ENCODE measurements around the gene FIGNL2.
"Not testable (repeated sequence)": the region's sequence is repeated elsewhere in the genome, so short reads cannot be mapped to it uniquely, and the experiment has no call there.

FIGNL2 gene

DNA sequence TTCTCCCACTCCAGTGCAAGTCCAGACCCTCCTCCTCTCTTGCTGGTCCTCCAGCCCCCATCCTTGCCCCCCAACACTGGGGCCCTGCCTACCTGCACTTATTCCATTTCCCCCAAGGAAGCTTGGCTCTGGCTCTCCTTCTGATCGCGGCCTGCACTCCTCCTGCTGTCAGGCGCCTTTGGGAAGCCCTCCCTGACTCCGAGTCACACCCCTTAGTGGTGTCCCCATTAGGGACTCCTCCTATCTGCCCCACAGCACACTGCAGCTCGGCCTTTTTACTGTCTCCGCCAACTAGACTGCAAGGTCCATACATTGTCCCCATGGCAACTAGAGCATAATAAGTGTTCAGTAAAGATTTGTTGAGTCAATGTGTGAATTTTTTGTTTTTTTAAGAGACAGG lies 32.9 kb downstream of the FIGNL2 start:
- no peak for DNase-seq (ENCODE audit: low spot score)

DNA sequence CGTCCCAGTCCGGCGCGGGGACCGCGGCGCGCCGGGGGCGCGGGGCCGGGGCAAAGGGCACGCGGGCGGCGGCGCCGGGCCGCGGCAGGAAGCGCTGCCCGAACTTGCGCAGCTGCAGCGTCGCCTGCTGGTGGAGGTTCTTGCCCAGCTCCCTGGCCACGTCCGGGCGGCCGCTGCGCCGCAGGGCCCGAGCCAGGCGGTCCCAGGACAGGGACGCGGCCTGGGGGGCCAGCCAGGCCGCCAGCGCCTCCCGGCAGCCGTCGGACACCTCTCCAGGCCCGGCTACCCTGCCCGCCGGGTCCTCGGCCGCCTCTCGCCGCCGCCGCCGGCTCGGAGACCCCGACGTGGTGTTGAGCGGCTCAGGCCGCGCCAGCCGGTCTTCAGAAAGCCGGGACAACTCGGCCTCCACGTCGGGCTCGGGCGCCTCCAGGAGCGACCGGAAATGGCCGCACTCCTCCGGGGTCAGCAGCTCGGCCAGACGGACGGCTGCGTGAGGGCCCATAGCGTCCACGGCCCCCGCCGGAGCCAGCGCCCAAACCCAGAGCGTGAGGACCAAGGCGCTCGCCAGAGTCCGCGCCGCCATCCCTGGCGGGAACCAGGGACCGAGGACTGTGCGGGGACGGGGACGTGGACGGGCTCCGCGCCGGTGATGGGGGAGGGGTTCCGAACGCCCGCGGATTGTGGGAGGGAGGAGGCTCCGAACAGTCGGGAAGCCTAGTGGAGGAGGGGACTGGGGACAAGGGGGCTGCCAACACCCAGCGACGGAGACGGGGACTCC lies 34.0 kb downstream of the FIGNL2 start:
- DNase-seq (ENCODE audit: low spot score), result no peak

DNA sequence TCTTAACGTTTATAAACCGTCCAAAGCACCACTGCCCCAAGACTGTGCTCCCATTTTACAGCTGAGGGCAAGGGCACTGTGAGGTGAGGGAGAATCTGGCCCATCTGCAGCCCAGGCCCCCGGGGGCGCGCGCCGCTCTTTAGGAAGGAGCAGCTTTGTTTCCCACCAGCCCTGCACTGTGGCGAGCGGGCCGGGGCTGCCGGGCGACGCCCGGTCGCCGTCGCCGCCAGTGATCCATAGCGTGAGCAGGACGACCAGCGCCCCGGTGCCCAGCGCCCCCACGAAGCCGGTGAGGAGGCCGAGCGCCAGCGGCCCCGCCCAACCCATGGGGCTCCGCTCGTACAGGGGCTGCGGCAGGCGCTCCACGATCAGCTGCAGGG lies 34.6 kb downstream of the FIGNL2 start:
- DNase-seq (ENCODE audit: low spot score), result no peak

DNA sequence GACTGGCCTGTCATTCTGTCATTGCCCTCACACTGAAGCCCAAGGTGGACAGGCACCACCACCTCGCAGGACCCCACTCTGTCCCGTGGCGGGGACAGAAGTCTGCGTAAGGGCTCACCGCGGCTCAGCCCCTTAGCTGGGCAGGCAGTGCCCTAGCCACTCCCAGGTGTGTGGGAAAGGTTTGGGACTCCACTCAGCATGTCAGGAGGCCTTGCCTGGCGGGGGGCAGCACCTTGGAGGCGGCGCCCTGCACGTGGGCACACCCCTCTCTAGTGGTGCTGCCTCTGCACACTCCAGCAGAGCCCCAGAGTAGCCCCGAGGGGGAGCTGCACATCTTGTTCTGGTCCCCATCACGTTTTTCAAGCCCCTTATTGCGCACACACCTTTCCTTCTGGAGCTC lies 35.6 kb downstream of the FIGNL2 start:
- no peak for DNase-seq (ENCODE audit: low spot score)

DNA sequence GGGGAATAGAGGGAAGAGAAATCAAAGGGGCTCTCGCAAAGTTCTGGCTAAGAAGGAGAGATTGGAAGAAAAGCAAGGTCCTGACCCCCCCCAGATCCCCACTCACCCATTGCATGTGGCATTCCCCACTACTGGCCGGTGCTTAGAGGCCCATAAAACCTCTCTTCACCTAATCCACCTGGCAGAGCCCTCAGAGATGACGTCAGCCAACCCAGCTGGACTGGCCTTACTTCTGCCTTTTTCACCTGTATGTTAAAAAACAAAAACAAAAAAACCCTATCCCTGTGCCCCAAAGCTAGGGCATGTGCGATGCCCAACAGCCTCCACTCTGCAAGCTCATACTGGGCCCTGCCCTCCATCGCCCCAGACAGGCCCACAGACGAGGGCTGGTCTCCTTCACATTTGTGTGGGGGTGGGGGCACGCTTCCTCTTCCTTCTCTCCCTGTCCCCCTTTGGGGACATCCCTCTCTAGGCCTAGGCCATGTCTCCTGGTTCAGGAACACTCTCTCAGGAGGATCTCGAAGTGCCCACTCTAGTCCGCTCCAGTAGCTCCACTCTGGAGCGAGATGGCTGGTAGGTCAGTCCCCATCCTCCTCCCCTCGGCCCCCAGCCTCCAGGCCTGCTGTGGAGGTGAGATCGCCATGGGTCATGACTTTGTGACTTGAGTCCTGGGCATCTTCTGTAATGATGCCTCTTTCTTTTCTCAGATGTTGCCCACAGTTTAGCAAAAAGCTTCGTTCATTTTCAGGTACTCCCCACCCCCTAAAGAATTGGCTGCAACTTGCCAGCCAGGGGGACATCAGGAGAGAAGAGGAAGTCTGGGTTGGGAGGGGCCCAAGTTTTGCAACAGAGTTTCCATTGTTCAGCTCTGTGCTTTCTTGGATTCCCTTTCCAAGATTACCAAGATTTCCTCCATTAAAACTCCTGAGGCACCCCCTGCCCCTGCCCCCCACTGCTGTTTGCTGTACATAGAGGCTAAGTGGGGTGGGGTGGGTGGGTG lies 37.0 kb downstream of the FIGNL2 start:
- no peak for DNase-seq (ENCODE audit: low spot score)

DNA sequence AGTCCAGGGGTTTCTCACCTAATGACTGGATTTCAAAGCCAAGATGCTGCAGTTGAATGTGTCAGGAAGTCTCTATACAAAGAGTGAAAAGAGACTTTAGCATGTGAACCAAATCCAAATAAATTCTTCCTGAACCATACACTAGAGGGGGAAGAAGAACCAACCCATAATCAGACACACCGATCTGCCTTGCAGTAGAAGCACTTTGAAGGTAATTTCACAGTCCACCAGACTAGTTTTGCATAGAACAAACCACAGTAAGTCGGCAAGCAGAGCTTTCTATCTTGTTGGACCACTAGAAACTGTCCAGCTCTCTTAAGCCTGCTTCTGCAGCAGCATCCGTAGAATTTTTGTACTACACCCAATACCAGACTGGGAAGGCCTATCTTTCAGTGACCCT lies 39.3 kb downstream of the FIGNL2 start:
- DNase-seq (ENCODE audit: low spot score), result no peak

DNA sequence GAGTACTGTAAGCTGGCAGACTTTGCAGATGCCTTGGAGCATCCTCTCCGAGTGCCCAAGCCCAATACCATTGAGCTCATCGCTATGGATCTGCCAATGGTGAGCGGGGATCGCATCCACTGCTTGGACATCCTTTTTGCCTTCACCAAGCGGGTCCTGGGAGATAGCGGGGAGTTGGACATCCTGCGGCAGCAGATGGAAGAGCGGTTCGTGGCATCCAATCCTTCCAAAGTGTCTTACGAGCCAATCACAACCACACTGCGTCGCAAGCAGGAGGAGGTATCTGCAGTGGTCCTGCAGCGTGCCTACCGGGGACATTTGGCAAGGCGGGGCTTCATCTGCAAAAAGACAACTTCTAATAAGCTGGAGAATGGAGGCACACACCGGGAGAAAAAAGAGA lies 41.6 kb downstream of the FIGNL2 start:
- no peak for DNase-seq (ENCODE audit: low spot score)

DNA sequence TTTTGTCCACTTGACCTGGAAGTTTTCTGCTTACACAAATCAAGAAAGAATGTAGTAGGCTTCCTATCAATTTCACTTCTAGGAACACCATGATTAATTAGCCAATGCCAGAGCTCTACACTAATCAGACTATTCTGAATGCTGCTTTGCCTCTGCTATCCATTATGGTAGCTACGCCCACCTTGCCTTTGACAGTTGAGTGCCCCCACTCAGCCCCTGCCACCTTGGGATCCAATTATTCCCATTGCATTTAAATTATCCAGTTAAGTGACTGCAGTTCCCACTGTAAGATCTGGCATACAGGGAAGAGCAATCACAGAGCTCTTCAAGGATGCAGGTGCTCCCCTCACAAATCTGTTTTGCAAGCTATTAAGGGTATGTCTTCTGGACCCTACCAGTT lies 47.5 kb downstream of the FIGNL2 start:
- no peak for DNase-seq (ENCODE audit: low spot score)

DNA sequence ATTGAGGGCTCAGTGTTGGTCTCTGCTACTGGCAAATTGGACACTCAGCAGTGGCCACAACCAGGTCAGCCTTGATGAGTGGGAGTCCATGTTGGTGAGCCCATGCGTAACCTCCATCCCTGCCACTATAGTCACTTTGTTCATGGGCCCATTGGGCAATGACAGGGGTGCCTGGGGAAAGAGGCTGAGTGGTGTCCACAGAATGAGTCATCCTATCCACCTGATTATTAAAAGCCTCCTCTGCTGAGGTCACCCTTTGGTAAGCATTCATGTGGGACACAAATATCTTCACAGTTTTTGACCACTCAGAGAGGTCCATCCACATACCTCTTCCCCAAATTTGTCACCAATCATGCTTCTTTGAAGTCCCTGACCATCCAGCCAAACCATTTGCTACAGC lies 50.0 kb downstream of the FIGNL2 start:
- DNase-seq (ENCODE audit: low spot score), result no peak

DNA sequence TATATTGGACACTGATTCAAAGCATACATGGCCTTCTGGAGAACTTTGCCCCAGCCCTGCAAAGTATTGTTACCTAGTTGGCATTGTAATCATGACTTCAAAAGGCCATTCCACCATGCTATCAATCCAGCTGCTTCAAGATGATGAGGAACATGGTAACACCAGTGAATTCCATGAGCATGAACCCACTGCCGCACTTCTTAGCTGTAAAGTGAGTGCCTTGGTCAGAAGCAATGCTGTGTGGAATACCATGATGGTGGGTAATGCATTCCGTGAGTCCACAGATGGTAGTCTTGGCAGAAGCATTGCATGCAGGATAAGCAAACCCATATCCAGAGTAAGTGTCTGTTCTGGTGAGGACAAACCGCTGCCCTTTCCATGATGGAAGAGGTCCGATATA lies 50.5 kb downstream of the FIGNL2 start:
- DNase-seq (ENCODE audit: low spot score), result not testable (repeated sequence)

DNA sequence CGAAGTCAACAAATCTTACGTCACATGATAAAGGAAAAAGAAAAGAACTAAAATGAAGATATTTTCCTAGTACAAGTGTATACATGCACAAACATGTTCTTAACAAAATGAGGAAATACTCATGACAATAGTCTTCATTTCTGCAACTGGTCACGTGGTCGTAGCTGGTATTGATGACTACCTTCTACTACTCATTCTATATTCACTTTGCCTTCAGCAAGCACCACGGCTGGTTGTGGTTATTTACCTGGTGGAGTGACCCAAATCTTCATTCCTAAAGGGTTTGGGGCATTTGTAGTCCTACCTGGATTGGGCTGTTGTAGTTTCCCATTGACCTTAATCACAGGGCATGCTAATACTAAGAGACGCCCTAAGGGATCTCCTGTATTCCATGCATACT lies 51.2 kb downstream of the FIGNL2 start:
- no peak for DNase-seq (ENCODE audit: low spot score)

DNA sequence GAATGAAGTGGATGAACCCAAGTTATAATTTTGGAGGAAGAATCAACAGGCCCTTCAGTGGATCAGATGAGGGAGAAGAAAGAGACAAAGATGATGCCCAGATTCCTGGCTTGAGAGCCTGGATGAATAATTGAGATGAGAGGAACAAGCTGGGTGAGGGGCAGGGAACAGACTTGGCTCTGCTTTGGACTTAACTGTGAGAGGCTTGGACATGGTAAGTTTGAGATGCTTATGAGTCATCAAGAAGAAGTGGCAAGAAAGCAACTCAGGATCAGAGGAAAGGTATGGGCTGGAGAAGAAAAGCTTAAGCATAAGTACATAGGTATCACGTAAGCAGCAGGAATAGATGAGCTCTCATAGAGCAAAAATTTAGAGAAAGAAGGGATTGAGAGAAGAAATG lies 55.3 kb downstream of the FIGNL2 start:
- DNase-seq (ENCODE audit: low spot score), result no peak

DNA sequence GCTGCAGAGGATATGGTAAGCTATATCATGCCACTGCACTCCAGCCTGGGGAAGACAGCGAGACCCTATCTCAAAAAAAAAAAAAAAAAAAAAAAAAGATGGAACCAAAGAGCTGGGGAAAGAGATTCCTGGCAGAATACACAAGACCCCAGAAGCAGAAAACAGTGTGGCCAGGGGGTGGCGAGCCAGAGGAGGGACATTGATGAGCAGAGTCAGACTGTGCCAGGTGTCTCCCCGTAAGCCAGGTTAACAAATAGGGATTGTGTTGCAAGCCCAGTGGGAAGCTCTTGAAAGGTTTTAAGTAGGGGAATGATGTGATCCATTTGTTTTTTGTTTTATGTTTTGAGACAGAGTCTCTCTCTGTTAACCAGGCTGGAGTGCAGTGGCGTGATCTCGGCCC lies 56.1 kb downstream of the FIGNL2 start:
- no peak for DNase-seq (ENCODE audit: low spot score)

DNA sequence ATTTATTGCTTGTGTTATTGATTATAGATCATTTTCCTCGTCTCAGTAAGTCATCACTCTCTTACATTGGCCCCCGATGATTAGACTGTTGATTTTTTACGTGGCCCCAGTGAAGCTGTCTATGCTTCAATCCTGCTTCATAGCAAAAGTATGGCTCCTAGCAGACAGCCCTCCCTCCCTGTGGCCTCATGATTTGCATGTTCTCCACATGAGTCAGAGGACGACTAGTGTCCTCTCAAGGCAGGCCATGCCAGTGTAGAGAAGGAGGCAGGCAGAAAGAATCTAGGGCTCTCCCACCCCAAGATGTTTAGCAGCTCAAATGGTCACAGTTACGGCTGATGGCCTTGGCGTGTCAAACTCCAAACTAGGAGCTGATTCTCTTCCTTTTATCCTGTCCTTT lies 59.6 kb downstream of the FIGNL2 start:
- no peak for DNase-seq (ENCODE audit: low spot score)

DNA sequence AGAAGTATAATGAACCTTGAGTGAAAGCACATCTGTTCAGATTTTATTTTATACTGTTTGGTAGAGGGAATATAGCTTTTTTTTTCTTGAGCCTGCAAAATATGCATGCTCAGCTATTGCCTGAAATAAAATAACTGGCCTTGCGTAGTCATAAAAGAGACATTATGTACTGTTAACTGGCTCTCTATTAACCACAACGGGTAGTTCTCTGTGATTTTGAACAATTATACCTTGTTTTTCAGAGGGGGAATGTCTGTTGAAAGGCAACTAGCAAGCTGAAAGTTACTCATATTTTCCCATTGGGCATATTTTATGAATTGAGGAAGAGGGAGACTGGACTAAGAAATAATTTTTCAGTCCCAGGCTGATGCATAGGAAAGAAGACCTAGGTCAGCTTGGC lies 62.6 kb downstream of the FIGNL2 start:
- DNase-seq (ENCODE audit: low spot score), result no peak

DNA sequence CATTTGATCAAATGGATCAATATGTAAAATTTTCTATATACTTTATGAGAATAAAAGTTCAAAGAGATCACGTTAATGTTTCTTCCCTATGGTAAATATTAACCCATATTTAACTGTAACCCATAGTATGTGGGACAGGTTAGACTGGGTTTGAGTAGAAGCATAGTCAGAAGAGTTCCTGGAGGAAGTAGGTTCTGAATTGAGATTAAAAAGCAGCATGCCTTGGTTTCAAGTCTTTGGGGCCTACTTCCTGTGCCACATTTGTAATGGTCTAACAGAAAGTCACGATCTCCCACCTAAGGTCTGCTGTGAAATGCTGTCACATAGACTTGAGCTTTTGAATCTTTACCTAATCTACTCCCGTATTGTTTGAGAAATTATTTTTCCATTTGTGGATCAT lies 63.8 kb downstream of the FIGNL2 start:
- no peak for DNase-seq (ENCODE audit: low spot score)

DNA sequence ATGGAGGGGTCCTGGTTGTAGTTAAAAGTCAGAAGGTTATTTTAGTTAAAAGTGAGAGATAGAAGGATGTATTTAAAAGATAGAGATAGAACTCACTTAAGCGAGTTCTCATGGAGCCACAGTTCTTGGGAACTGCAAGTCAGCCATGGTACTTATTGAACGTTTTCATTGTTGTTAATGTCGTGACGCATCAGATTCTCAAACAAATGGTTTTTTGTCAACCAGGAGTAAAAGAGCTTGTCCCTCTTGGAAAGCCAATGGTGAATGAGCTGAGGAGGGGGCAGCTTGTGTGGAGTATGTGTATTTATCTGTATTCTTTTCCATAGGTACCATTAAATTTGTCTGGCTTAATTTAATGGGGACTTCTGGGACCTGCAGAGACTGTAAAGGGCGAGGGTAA lies 68.6 kb downstream of the FIGNL2 start:
- no peak for DNase-seq (ENCODE audit: low spot score)

DNA sequence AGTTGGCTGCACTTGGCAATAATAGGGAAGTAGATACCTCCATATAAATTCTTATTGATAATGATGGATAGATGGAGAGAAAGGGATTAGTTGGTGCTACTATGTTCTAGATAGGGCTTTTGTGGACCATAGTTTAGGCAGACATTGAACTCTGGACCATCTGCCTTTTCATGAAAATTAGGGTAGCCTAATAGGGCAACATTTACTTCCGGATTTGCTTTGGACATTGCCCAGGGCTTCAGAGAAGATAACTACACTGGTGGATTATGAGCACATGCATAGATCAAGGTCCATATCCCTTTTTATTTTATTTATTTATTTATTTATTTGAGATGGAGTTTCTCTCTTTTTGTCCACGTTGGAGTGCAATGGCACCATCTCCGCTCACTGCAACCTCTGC lies 70.5 kb downstream of the FIGNL2 start:
- no peak for DNase-seq (ENCODE audit: low spot score)

DNA sequence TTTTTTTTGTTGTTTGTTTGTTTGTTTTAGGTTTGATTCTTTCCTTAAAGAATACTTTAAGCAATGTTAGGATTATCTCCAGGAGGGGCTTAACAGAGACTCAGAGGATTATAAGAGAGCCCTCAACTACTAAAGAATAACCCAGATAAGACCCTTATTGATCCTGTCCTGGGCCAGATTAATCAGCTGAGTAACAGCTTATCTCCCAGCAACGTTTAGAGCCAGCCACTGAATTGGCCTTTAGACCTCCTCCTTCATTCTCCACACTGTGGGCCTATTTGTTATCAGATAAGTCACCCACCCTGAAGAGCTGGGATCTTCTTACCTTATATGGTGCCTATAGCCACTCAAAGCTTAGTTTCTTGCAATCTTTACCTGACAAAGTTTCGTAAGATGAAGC lies 71.1 kb downstream of the FIGNL2 start:
- DNase-seq (ENCODE audit: low spot score), result no peak

DNA sequence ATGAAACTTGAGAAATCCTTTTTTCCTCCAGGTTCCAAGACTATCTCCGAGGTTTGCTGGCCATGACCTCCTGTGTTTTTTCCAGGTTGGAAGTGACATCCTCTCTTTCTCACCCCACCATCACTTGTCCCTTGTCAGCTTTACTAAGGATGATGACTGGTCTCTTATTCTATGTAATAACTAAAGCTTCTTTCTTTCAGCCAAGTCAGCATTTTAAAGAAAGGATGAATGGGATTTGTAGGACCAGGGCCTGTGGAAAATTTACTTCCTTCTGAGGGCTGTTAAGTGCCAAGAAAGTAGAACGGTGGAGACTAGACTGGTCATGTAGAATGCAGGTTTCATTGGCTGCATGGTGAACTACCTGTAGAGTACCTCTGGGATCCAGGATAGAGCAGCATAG lies 73.6 kb downstream of the FIGNL2 start:
- no peak for DNase-seq (ENCODE audit: low spot score)

DNA sequence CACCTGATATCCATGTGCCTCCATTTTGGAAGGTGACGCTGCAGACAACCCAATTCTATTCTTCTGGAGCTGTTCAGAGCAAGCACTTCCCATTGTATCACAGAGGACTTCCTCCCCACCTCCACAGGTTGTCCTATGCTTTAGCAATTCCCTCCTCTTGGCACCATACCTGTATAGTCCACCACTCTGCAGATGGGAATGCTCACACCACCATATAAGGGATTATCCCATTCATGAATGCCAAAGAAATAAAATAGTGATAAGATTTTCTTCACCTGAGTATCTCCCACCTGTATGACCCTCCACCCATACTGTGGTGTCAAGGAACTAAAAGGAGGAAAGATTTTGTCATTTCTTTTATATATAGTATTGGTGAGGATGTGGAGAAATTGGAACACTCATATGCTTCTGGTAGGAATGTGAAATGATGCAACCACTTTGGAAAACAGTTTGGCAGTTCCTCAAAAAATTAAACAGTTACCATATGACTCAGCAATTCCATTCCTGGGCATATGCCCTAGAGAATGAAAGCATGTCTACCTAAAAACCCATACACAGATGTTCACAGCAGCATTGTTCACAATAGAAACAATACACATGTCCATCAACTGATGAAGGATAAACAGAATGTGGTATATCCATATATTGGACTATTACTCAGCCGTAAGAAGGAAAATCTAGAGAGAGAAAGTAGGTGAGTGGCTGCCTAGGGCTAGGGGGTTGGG lies 75.2 kb downstream of the FIGNL2 start:
- DNase-seq (ENCODE audit: low spot score), result no peak

DNA sequence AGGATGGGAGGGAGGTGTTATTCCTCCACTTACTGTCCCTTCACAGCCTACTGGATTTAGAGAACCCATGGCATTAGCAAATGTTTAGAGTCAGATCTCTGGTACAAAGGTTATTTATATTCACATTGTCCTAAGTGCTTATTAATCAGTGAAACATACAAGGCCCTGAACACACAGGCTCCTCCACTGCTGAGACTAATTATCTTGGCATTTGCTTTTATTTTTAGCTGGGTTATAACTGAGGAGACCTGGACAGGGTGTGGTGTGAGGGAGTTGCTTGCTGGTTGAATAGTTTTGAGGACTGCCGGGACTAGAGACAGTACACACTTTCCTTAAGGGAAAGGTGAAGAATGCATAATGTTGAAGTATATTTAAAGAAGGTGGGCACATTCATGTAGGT lies 77.5 kb downstream of the FIGNL2 start:
- no peak for DNase-seq (ENCODE audit: low spot score)

Data from hematopoietic multipotent progenitor cell treated with erythropoietin and hydrocortisone succinate and interleukin-3 and kit ligand, for 17 days (in vitro differentiated cells).